GM18519 (cell line): Measurements from ENCODE around the gene SPTB.
"Not testable (repeated sequence)": the region's sequence is repeated elsewhere in the genome, so short reads cannot be mapped to it uniquely, and the experiment has no call there.

ENCODE experiments used
- ATAC-seq: cut with Tn5 transposase; IDR thresholded peaks from one replicate; pipeline ENCODE4 v1.9.1; 2021; ENCODE audit warnings: mild to moderate bottlenecking, moderate library complexity; ENCODE audit not compliant: unreplicated experiment, low FRiP score

The SPTB gene

DNA sequence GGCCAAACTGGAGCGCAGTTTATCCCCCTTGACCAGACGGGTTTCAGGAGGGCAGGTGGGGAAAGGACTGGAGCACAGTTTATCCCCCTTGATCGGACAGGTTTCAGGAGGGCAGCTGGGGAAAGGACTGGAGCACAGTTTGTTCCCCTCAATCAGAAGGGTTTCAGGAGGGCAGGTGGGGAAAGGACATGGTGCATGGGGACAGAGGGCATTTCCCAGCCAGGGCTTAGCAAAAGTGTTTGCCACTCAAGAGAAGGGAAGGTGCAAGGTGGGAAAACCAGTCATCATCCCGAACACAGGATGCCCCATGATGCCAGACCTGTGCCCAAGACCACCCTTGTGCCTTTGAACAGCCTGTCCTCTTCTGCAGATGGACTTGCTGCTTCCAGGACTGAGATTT is 54.7 kb downstream of the SPTB start:
- no peak for ATAC-seq

DNA sequence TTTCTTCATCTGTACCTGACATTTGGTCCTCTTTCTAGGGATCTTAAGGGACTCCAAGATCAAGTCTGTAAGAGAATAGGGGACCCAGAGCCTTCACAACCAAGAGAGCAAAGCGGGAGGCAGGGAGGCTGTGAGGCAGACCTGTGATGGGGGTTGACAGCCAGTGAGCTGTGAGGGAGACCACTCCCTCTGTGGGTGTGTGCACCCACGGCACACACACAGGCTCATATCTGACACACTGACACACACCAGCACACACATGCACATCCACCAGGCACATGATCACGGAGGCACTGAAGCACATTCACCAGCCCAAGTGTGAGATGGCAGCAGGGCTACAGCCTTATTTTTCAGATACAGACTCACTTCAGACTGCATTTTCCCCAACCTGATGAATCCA is 55.2 kb downstream of the SPTB start:
- ATAC-seq: no peak

DNA sequence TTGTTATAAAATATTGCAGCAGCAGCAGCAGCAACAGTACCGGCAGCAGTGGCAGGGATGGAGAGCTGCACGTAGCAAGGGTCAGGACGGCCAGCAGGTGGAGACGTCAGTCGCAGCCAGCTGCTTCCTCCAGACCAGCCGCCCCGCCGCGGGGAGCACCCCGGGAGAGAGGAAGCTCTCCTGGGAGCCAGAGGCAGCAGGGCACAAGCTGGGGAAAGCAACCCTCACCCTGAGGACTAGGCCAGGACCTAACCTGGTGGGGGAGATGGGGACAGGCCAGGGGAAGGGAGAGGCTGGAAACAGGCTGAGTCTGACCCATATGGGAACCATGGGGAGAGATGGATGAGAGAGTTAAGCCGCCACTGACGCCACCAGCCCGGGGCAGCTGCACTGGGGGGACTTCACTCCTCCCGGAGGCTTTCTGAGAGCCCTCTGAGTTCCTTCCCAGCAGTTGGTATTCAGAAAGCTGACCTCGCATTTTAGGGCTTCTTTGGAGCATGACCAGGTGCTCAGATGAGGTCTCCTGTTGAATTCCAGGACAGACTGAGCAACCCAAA is 56.3 kb downstream of the SPTB start:
- no peak for ATAC-seq

DNA sequence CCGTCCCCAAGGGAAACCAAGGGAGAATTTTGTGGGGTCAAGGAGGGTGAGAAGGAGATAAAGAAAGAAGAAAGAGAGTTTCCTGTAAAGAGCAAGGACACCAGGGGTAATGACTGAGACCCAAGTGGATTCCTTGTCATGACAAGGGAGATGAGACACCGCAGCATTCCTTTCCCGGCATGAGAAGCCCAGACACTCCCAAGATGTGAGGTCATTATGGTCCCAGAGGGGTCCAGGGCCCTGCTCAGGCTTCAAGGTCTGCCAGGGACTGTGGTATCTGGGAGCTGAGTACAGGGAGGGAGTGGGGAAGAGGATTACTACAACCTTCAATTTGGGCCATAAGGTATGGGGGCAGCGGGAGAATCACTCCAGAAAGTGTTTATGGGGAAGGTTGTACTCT is 58.1 kb downstream of the SPTB start:
- ATAC-seq: no peak

DNA sequence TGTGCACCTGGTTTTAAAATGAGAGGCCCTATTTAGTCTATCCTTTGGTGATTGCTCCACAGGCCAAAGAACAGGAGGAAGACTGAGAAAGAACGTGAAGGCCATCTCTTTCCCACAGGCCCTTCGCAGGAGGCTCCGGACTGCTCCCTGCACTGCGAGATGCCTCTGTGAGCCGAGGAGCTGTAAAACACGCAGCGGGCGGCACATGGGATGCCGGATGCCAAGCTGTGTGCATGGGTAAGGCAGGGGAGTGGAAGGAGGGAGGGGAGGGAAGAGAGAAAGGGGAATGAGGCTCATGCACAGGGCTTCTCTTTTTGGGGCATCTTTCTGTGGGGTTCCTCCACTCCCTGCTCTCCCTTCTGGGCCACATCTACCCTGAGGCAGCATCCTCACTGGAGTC is 61.6 kb downstream of the SPTB start:
- no peak for ATAC-seq

DNA sequence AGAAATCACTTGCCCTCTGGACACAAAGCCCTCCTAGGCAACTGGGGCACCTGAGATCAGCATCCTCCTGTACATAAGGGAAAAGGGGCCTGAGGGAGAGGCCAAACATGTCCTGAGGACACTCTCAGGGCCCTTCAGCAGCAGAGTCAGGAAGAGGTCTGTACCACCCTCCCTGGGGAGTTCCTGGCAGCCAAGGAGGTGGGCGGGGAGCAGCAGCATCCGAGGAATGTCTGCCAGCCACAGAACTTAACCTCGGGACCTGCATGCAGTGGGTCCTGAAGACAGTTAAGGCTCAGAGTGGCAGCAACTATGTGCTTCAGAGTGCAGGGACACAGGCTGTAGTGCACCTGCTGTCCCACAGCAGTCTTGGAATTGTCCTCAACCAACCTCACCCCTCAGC is 62.1 kb downstream of the SPTB start:
- no peak for ATAC-seq

DNA sequence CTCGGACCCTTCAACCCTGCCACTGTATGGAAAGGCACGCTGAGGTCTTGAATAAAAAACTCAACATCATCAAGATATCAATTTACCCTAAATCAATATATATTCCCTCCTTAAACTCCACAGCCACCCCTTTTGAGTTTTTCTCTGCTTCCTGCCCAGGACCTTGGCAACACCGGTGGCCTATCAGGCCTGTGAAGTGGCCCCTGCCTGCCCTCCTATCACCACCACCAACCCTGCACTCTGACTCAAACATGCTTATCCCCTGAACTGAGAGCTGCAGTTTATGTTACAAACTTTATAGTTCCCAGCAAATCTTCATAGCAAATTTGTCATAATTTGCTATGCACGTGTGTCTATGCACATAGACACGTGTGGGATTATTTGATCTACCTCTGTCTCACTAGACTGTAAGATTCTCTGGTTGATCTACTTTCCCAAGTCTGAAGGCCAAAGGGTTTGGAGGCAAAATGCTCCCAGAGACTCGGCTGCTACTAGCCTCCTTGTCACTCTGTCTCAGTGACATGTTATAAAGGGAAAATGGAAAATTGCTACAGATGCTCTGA is 63.4 kb downstream of the SPTB start:
- ATAC-seq: no peak

DNA sequence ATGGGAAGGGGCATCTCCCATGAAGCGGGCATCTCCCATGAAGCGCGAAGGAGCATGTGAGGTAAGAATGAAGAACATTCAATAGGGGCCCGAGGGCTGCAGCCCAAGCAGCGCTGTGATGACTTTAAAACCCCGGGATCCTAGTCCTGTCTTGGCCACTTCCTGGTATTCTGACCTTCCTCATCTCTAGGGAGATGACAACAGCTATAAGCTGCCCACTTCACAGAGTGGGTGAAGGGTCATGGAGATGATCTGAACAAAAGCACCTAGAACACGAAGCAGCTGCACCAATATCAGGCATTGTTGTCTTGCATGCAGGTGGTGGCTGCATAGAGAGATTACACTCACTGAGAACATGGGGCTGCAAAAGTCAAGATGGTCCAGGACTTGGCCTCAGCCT is 64.5 kb downstream of the SPTB start:
- no peak for ATAC-seq

DNA sequence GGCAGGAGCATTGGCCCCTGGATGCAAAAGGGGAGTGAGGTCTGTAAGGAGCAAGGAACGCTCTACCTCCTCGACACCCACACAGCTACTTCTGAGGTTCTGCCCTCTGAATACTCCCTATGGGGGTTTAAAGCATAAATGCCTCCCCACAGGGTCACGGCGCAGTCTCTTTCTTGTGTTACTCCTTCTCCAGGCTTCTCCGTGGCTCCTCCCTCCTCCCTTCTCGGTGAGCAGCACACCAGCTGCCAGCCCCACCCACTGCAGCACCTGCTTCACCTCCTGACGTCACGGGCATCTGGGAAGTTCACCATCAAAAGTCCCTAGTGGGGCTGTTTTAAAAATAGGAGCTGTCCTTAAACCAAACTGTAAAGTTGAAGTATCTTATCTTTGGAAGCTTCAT is 67.3 kb downstream of the SPTB start:
- no peak for ATAC-seq

DNA sequence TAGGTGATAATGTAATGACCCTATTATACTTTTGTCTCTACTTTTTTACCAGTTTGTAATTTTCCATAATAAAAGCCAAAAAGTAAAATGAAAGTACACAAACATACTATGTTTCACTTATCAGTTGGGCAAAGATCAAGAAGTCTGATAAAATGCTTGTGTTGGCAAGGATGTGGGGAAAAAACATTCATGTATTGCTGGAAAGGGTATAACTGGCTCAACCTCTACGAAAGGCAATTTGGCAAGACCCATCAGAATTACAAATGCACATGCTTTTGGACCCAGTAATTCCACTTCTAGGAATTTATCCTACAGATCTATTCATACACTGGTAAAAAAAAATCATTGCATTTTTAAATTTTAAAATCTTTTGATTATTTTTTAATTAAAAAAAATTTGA is 68.0 kb downstream of the SPTB start:
- ATAC-seq: no peak

DNA sequence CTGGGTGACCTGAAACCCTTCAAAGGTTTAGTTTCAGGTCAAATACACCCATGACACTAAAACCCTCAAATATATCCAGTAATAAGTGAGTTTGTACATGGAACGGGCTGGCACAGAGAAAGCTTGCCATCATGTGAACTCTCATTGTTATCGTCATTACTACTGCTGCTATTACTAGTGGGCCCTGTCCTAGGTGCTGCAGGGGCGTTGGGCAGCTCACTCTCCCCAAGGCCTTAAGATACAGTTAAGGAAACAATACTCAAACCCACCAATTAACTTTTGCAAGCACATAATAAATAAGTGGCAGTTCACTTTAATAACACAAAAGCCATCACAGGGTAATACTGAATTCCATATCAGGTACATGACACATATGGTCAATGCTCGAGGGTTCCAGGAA is 71.3 kb downstream of the SPTB start:
- ATAC-seq: no peak

DNA sequence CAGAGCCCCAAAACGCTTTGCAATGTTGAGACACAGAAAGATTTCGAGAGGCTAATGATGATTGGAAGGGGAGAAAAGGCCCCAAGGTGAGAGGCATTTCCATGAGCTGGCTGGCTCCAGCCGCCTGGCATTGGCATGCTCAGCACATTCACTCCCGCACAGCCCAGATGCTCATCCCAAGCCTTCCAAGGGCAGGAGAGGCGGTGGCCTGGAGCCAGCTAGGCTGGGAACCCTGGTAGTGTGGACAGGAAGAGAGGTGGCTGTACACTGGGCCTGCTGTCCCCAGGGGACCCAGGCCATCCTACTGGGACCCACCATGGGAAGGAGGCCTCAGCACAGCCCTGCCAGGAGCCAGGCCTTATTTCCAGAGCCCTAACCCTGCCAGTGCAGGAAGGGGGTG is 72.2 kb downstream of the SPTB start:
- ATAC-seq: no peak

DNA sequence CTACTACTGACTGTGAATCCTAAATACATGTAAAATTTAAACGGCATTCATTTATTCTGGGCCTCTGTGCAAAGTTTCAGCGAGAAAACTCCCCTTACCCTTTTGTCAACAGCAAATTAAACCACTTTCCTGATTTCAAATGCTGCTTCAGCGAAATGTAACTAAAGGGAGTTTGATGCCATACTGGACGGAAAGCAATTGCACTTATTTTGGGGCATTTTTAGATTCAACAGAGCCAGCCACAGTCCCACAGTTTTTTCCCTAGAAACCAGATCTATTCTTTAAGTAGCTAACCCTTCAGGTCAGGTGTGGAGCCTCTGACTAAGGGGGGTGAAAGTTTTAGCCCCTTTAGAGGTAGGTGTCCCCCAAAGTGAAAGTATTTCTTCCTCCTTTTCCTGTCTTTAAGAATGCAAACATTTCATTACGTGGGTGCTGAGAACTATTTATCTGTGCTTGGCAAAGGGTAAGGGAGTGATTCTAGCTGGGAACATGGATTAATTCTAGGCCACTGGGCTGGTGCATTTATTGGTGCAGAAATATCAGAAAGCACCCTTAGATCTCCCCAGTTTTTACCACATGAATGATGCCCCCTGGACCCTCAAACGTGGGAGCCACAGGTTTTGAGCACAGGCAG is 72.7 kb downstream of the SPTB start:
- ATAC-seq: no peak

DNA sequence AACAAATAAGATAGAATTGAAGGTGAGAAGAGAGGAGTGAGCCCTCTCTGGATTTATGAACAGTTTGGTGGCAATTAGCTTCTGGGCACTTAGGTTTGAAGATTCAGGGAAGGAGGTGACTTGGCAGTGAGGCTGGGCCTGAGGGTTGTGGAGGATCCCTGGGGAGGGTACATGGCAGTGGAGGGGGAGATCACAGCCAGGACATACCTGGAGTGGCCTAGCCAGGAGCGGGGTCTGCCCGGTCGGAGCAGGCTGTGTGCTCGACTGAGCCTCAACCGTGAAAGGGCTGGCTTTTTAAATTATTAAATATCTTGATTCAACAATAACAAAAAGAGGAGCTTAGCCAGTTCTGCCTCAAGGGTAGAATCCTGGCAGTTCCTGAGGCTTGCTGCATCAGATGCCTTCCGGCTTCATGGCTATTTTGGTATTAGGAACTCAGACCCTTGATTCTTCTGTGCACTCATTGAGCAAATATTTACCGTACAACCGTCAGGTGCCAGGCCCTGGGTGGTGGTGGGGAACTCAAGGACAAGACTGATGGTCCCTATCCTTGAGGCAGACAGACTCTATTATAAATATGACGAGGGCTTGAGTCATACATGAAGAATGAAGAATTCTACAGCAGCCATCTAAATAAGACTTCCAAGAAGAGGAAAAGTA is 73.4 kb downstream of the SPTB start:
- no peak for ATAC-seq

DNA sequence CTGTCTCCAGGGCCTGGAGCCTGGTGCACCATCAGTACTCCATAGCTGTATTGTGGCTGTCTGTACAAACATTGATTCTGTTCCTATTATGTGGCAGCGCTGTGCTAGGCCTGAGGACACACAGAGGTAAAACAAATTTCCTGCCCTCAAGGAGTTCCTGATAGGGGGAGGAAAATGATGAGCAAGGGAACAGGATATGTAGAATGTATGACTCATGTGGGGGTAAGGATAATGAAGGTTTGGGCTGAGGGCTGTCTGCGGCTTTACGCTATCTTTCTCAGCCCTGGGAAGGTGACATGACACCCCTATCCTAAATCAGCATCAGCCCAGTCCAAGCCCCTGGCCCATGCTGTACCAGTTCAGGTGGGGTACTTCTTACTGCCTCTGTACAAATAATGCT is 74.1 kb downstream of the SPTB start:
- ATAC-seq: not testable (repeated sequence)

DNA sequence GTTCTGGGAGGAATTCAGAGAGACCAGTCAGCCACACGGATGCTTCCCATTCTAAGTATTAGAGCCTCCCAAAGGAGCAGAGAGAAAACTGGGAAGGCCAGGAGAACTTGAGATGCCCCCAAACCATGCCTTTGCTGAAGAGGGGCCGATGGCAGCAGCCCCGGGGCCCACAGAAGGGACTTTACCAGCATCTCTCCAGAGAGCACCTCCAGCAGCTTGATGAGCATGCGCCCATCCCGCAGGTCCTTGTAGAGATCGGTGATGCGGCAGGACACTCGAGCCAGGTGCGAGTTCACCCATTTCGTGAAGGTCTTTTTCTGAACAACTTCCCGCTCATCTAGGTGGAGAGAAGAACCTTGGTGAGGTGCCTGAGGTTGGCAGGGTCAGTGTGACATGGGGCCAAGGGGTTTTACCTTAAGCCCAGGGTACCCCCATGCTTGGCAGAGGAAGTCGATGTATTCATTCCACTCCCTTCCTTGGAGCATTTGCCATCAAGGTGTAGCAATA is 74.9 kb downstream of the SPTB start:
- ATAC-seq: no peak

DNA sequence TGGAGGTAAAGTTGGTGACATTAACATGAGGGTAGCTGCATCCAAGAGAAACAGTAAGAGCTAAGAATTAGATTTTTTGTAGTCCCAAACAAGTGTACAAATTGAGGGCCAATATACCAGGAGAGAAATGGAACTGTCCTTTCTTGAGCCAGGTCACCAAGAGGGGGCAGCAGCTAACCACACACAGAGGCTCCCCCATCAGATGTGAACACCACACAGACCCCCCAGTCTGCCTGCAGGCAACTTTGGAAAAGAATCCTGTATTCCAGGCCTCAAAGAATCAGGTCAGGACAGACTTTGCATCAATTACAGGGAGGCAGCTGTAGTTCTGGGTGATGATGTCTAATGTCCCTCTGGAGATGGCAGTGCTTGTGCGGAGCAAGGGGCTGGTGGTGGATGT is 77.9 kb downstream of the SPTB start:
- ATAC-seq: no peak

DNA sequence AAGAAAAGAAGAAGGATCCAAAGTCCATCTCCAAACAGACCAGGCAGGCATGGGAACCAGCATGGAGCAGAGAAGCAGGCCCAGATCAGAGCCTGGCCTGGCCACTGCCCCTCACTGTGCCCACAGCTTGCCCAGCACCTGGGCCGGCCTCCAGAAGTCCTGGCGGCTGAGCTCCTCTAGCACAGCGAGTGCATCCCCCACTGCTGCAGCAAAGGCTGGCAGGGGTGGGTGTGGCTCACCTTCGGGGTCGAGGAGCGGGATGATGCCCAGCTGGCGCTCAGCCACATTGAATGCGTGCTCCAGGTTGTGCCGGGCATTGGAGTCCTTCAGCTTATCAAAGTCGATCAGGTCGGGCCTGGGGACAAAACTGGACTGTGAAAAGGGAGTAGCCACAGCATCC is 78.7 kb downstream of the SPTB start:
- ATAC-seq: no peak

DNA sequence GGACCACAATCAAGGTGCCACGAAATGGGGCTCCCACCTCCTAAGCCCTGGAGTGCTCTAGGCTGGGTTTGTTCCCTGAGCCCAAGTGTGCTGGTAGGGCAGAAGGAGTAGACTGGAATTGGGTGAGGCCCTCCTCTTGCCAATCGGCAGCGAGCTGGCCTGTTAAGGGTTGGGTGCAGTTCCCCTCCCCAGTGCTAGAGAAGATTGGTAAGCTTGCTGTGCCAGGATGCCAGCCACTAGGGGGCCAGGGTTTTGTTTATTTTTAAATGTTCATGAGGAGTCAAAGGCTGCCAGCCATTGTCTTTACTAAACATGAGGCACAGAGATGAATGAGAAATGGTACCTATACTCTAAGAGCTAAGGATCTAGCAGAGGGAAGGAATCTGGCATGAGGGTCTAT is 79.7 kb downstream of the SPTB start:
- no peak for ATAC-seq

DNA sequence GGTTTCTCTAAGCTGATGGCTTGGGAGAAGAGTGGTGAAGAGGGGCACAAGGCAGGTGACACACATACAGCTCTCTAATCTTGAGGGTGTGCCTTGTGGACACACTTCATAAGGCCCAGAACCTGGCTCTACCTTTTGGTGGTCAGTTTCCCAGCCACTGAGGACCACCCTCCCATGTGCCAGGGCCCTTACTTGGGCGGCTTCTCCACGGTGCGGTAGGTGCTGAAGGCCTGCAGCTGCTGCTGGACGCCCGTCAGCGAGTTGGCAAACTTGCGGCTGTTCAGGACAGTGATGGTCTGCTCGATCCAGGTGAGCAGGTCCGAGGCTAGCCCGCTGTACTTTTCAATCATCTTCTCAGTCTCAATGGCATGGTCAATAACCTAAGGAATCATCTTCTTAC is 80.2 kb downstream of the SPTB start:
- ATAC-seq: no peak

DNA sequence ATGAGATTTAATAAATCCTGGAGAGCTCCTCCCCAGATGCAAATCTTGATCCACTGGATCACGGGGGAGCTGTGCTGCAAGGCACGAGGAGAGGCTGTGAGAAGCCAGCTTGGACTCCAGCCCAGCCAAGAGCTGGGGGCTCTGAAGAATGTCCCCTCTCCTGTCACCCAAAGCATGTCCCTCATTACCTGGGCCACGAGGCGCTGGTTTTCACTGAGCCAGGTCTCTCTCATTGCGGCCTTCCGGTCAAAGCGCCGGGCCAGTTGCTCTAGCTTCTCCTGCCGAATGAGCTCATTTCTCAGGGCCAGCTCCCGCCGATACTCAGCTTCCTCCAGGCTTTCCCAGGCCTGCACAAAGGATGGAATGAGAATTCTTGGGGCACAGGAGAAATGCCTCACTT is 83.3 kb downstream of the SPTB start:
- ATAC-seq: no peak

DNA sequence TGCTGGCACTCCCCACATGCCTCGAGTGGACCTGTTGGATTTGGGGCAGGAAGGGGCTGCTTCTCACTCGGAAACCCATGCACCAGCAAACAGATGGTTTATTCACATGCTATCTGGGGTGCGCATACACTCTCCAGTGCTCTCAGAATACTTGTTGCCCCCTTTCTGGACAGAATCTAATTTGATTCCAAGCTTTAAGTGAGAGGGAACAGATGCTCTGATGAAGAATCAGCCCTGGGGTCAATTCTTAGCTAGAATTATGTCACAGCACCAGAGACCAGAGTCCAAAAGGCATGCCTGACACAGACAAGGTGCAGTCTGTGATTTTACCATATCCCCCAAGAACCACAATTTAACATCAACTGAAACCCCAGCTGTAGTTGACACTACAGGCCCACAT is 83.8 kb downstream of the SPTB start:
- ATAC-seq: no peak
